Activated CD8-positive, alpha-beta T cell treated with anti-CD3 and anti-CD28 coated beads for 36 hours (primary cell): ENCODE results near the gene CRACDL. TPM values are rescaled to one million over a fixed set of nuclear protein-coding genes. Genes with fewer than 3 reads are reported as not detected.
A peak's percentile ranks its signal among the peaks of the same experiment; 100 is the strongest.

Experiments
- ATAC-seq: fragments of 200-7000 bp; cut with Tn5 transposase; one replicate; pipeline ENCODE4 v1.10.0; 2021; ENCODE audit warnings: mild to moderate bottlenecking, moderate library complexity
- CTCF ChIA-PET: fragments of 350-600 bp; sonication (Branson Sonifier 250); formaldehyde crosslinking; loops from one replicate; lab custom pipeline; 2021; ENCODE audit warnings: antibody characterized with exemption; lab: Charles Lee
- POLR2A ChIA-PET: fragments of 350-600 bp; sonication (Branson Sonifier 250); formaldehyde crosslinking; loops from one replicate; lab custom pipeline; 2021; ENCODE audit warnings: antibody characterized with exemption; lab: Charles Lee
- DNase-seq: peaks from one replicate; pipeline ENCODE4 v3.0.0-alpha.2; 2020
- H3K27ac Mint-ChIP-seq: one replicate; pipeline ENCODE4 v1.8.0; 2021; ENCODE audit warnings: mild to moderate bottlenecking, mixed read lengths
- H3K27me3 Mint-ChIP-seq: one replicate; pipeline ENCODE4 v1.8.0; 2021; ENCODE audit warnings: mixed read lengths
- H3K36me3 Mint-ChIP-seq: one replicate; pipeline ENCODE4 v1.8.0; 2021; ENCODE audit warnings: low read depth, mixed read lengths
- H3K4me1 Mint-ChIP-seq: one replicate; pipeline ENCODE4 v1.8.0; 2021; ENCODE audit warnings: low read depth, mixed read lengths
- H3K4me3 Mint-ChIP-seq: one replicate; pipeline ENCODE4 v1.8.0; 2021; ENCODE audit warnings: mild to moderate bottlenecking, moderate library complexity, mixed read lengths
- H3K9me3 Mint-ChIP-seq: one replicate; pipeline ENCODE4 v1.8.0; 2021; ENCODE audit warnings: mixed read lengths
- CTCF ChIP-seq: fragments of 200-600 bp; IDR thresholded peaks from one replicate; pipeline ENCODE4 v1.8.0; 2022; ENCODE audit warnings: antibody characterized with exemption, mild to moderate bottlenecking
- intact Hi-C: fragments of 100-400 bp; cut with micrococcal nuclease; formaldehyde crosslinking; loops from one replicate; pipeline ENCODE4 v1.10.0; 2022
- total RNA-seq, 2 experiments: library from RNA; stranded (reverse); gene quantifications; one replicate each; pipeline ENCODE4 v1.2.3, GENCODE V29; 2021

Gene CRACDL
- total RNA-seq, 2 experiments from 2014 or later, result 0.09 to 0.38 TPM

GRCh38 chr2:98913916-98914712, 21.9 kb downstream of the CRACDL start:
- Mint-ChIP-seq H3K27ac (no peak overlapping the region), H3K4me1 (peaks cover 38% of the 10 kb centered on the region), H3K4me3 (no peak overlapping the region), H3K27me3 (peaks cover 24% of the 10 kb centered on the region), H3K36me3 (no peaks in the 10 kb centered on the region), H3K9me3 (no peaks in the 10 kb centered on the region)
- no peak for DNase-seq
- no peak for TF ChIP-seq CTCF
- no peak for ATAC-seq
- intact Hi-C loops, result no loop called here
- POLR2A ChIA-PET, result interaction anchor here (1.0 kb wide), 1 partner anchor 11 kb away, joined by 4 read pairs; no protein-coding TSS in a partner anchor
- CTCF ChIA-PET, result no interaction called here

- peaks cover 30% of the 10 kb centered on the region for H3K27me3 Mint-ChIP-seq
- ChIA-PET POLR2A (interaction anchor here (1.0 kb wide), 1 partner anchor 10 kb away, joined by 4 read pairs; no protein-coding TSS in a partner anchor), CTCF (no interaction called here)
- H3K4me3 Mint-ChIP-seq, result no peak overlapping the region
- TF ChIP-seq CTCF, result no peak
- H3K27ac Mint-ChIP-seq, result peak overlapping the region; percentile 18
- intact Hi-C loops, result no loop called here
- DNase-seq, result no peak
- peaks cover 45% of the 10 kb centered on the region for H3K4me1 Mint-ChIP-seq
- H3K36me3 Mint-ChIP-seq, result no peaks in the 10 kb centered on the region
- ATAC-seq, result no peak
- no peaks in the 10 kb centered on the region for H3K9me3 Mint-ChIP-seq
Observed at GRCh38 chr2:98912957-98913915, 22.8 kb downstream of the CRACDL start.

GRCh38 chr2:98912221-98912851, 23.7 kb downstream of the CRACDL start:
- CTCF ChIA-PET, result no interaction called here

GRCh38 chr2:98911376-98912154, 24.5 kb downstream of the CRACDL start:
- no peak overlapping the region for H3K27ac Mint-ChIP-seq
- POLR2A ChIA-PET, result no interaction called here
- H3K9me3 Mint-ChIP-seq, result no peaks in the 10 kb centered on the region
- no peaks in the 10 kb centered on the region for H3K36me3 Mint-ChIP-seq
- H3K4me1 Mint-ChIP-seq, result peaks cover 45% of the 10 kb centered on the region
- no peak for TF ChIP-seq CTCF
- H3K27me3 Mint-ChIP-seq, result peaks cover 33% of the 10 kb centered on the region
- intact Hi-C loops, result no loop called here
- ATAC-seq (peak; percentile 81), DNase-seq (peak; percentile 64)
- CTCF ChIA-PET, result no interaction called here
- H3K4me3 Mint-ChIP-seq, result no peak overlapping the region

More at GRCh38 chr2:98912221-98912851, 23.7 kb downstream of the CRACDL start:
- intact Hi-C loops, result no loop called here
- Mint-ChIP-seq H3K27me3 (peaks cover 34% of the 10 kb centered on the region), H3K27ac (no peak overlapping the region), H3K4me1 (peaks cover 45% of the 10 kb centered on the region), H3K9me3 (no peaks in the 10 kb centered on the region), H3K36me3 (no peaks in the 10 kb centered on the region), H3K4me3 (no peak overlapping the region)
- no peak for TF ChIP-seq CTCF
- POLR2A ChIA-PET, result no interaction called here
- ATAC-seq (no peak), DNase-seq (no peak)
